IPS DF 19.7 (cell line): ENCODE measurements around the gene CLDN19.

ENCODE experiments used
- DNase-seq: peaks from one replicate; pipeline ENCODE4 v3.0.0-alpha.2; 2013; ENCODE audit warnings: low read depth, low spot score

CLDN19 gene, protein sequence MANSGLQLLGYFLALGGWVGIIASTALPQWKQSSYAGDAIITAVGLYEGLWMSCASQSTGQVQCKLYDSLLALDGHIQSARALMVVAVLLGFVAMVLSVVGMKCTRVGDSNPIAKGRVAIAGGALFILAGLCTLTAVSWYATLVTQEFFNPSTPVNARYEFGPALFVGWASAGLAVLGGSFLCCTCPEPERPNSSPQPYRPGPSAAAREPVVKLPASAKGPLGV

DNA sequence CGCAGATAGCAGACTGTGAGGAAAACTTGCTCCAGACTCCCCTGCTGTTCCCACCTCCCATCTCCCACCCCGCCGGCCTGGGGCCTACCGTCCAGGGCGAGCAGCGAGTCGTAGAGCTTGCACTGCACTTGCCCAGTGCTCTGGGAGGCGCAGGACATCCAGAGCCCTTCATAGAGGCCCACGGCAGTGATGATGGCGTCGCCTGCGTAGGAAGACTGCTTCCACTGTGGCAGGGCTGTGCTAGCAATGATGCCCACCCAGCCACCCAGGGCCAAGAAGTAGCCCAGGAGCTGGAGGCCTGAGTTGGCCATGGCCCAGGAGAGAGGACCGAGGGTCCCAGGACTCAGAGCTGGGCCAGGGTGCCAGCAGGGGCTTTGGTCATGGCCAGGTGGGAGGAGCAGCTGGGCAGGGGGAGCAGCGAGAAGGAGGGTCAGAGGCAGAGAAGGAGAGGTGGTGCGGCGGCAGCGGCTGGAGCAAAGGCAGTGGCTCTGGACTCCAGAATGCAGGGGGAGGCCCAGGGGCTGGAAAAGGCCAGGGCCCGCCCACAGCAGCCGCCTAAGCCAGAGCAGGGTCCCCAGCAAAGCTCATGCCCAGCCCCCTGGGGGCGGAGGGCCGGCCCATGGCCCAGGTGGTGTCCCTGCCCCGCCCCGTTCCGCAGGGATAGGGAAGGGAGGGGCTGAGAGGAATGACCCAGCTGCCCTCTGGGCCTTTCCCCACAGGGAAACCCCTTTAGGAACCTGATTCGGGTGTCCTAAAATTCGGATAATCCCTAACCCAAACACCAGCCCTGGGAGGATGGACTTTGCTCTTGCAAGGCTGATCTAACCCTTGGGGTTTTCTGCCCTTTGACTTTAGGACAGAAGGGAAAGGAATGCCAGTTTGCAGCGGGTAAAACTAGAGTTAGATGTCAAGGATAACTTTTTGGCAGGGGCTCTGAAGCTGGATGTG lies at the start of gene CLDN19:
TSS of gene CLDN19 (minus strand) at position 484 of the 948 bp plus-strand sequence. CDS start at position 311, 173 bp downstream.
- DNase-seq = peak; percentile 67

DNA sequence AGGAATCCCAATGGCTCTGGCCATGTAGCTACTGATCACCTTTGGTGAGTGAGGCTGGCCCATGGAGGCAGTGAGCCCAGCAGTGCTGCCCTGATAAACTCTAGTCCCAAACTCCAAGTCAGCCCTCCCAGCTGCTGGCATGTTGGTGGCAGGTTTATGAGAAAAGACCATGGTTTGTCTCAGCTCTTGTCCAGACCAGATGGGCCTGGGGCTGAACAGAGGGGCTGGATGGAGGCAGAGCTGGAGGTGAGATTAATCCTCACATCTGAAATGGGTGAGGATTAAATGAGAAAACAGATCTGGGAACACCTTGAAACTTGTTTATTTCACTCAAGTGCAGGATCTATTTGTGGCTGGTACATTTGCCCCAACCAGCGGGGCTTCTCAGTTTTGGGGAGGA lies 48.0 kb upstream of the CLDN19 start:
- no peak for DNase-seq

DNA sequence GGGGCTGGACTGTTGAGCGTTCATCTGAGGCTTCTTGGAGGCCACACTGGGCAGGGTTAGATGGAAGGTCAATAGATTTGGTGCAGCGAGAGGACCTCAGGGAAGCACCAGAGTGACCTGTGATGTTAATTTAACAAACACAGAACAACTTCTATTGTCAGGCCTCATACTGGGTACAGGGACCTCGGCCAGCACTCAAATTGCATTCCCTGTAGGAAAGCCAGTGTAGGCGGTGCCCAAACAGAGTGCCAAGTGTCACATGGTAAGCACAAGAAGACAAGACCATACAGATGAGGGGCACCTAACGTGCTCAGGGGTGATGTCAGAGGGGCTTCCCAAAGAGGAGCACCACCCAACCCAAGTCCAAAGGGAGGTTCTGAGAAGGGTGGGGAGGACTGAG lies 46.1 kb upstream of the CLDN19 start:
- no peak for DNase-seq

DNA sequence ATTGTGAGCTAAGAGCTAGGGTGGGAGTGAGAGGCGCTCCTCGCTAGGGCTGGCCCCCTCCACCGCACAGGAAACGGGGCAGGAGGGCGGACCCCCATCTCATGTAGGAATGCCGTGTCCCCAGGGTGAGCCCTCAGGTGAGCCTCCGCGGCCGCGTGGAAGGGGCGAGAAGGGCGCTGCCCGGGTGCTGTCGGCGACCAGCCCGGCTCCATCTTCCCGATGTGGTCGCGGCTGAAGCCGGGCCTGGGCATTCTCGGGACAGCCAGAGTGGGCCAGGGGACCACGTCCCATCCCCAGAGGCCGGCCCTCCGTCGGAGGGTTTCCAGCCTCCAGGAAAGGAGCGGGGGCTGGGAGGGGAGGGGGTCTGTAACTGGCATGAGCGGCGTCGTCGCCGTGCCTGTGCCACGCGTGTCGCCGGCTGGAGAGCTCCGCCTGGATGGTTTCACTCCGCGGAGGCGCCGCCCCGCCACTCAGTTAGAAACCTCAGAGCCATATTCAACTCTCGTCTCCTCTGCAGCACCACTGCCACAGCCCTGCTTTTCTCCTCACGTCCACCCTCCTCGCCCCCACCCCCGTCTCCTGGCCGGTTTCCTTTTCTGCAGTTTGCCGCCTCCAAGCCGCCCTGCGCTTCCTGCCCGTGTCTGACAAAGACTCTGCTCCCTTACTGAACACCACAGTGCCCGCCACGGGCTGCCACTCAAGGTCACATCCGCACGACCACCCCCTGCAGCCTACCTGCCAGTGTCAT lies 45.1 kb upstream of the CLDN19 start, which contains the start of gene TMEM269:
TSS of gene TMEM269 (plus strand) at position 46 of the 748 bp plus-strand sequence. CDS start 4,903 bp downstream, outside the sequence.
- DNase-seq = no peak

DNA sequence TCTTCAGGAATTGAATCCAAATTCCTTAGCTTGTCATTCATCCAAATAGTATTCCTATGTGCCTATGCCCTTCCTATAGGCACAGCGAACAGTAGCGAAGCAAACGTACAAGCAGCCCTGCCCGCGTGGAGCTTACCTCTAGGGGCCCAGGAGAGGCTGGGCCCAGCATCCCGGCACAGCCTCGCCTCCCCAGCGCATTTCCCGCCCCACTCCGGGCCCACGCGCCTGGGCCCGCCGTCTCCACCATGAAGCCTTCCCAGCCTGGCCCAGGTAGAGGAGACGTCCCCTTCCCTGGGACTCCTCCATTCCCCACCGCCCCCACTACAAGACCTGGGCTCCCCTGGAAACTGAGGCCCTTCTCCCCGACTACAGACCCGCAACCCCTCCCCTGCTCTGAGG lies 44.5 kb upstream of the CLDN19 start:
- DNase-seq = no peak

DNA sequence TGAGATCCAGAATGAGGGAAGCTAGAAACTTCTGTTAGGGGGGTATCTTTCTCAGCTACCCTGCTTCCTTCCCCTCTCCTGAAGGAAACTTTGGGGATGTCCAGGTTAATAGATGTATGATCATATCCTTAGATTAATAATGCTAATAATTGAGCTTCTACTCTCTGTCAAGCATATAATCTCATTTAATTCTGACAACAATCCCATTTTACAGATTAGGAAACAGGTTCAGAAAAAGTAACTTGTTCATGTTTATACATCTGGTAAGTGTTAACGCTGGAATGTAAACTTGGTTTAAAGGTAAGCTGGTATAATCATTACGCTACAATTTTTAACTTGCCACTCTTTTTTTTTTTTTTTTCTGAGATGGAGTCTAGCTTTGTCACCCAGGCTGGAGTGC lies 43.1 kb upstream of the CLDN19 start:
- no peak for DNase-seq

DNA sequence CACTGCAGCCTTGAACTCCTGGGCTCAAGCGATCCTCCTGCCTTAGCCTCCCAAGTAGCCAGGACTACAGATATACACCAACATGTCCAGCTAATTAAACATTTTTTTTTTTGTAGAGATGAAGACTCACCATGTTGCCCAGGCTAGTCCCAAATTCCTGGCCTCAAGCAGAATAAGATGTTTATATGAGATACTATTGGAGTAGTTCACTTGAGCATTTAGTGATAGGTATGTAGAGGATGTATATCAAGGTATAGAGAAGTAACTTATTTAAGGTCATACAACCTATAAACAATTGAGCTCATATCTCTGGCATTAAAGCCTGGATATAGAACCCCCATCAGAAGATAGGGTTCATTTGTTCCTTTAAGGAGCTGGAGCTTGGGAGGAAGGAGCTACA lies 40.1 kb upstream of the CLDN19 start:
- no peak for DNase-seq

DNA sequence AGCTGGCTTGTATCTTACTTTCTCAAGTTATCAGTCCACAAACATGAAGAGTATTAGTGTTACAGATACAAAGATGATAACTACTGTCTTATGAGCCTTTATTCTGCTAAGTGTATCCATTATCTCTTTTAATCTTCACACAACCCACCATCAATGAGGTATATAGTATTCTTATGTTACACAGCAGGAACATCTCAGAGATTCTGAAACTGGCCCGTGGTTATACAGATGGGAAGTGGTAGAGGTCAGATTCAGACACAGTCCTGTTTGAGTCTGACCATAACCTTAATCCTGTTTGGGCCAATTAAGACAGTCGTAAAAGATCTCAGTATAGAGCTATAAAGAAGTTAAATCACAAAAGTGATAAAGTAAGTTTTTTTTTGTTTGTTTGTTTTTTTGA lies 39.7 kb upstream of the CLDN19 start:
- no peak for DNase-seq

DNA sequence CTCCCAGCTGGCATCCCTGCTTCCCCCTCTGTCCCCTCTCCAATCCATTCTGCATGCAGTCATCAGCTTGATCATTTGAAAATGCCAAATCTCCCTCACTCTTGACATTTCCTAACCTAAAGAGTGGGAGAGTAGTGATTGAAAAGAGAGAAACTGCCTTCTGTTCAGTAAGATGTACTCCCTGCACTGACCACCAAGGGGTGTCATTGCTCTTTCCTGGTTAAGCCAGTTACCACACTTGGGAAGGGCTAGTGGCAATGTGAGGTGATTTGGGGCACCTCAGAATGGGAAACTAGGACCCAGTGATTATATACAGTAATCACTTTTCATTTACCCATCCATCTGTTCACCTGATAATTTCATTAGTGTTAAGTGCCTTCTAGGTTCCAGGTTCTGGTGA lies 37.8 kb upstream of the CLDN19 start:
- DNase-seq = no peak

DNA sequence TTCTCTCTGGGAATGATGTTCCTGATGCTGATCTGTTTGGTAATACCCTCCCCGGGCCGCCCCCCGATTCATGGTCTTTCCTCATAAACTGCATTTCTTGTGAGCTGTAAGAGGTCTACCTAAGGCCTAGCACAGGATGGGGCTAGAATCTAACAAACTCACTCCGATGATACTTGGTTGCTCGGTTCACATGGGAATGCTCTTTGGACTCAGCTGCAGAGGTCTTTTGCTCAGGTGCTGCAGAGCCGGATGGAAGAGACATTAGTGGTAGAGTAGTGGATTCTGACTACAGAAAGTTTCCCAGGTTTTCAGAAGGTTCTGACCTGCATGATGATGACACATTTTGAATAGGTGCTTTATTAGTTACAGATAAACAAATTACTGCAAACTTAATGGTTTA lies 36.5 kb upstream of the CLDN19 start:
- DNase-seq = no peak

DNA sequence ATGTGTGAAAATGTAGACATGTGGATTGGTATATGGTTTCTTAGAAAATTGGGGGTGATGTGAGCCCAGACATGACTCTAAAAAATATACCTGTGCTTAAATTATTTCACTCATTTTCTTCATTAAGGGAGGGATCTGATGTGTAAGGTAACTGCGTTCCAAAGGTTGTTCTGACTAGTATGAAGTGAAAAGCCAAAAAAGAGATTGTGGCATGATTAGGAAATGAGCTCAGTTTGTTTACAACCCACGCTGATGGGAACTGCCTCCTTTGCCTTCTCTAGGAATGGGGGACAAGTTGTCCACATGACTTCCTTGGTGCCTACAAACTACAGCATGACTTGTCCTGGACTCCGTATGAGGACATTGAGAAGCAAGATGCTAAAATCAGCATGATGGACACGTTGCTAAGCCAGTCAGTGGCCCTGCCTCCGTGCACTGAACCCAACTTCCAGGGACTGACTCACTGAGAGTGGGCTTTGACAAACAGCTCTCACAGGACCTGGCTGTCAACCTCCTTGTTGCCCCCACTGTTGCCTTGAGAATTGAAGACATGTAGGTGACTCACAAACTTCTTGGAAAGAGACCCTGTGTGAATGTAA lies 35.0 kb upstream of the CLDN19 start:
- DNase-seq = no peak

DNA sequence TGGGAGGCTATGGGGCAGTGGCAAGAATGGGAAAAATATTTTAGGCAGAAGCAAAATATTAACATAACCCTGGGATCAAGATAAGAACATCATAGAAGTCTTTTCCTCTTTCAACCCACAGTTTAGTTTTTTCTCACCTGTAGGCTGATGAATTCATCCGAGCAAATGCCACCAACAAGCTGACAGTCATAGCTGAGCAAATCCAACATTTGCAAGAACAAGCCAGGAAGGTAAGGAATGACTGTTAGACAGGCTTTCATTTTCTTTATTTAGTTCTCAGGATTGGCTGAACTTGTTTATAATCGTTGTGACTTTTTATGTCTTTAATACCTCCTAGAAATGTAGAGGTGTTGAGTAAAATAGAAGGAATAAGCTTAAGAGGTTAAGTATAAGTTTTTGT lies 33.4 kb upstream of the CLDN19 start:
- DNase-seq = no peak

DNA sequence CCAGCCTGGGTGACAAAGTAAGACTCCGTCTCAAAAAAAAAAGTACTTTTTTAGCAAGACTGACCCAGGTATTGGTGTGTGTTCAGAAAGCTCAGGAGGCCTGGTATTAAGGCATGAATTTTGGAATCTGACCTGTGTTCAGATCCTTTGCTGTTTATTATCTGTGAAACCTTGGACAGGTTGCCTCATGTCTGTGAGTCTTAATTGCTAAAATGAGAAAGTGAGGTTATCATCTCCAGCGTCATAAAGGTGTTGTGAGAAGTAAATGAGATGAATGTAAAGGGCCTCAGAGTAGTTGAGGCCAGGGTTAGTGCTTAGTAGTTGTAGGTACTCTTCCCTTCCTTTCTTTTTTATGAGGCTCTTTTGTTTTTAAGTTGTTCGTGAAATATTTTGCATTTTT lies 29.8 kb upstream of the CLDN19 start:
- DNase-seq = no peak

DNA sequence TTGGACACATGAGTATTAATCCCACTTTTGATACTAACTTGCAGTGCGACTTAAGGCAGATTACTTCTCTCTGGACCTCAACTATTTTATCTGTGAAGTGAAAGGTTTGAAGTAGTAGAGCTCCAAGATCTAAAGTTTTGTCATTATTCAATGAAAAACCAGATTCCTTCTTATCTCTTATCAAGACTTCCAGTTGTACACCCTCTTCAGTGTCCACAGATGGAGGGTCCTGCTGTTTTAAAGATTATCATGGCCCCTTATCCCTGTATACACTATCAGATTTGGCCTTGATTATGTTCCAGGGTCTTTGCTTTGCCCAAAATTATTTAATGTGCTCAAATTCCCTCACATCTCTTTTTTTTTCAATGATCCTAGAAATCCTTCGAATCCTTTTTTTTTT lies 28.1 kb upstream of the CLDN19 start:
- no peak for DNase-seq

DNA sequence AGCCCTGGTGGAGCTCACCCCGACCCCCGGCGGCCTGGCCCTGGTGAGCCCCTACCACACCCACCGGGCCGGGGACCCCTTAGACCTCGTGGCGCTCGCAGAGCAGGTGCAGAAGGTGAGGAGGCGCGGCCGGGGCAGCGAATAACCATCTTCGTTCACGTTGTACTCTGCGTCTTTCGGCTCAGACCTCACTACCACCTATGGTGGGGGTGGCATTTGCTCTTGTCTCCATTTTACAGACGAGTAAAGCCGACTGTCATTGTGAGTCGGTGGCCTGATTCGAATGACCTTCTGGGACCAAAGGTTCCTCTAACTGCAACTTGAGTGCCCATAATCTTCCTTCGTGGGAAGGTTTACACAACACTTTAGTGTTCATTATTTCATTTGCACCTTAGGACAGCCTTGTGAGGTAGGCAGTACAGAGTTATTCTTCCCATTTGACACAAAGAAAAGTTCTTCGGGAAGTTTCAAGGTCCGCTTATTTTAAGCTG lies 27.5 kb upstream of the CLDN19 start:
- no peak for DNase-seq

DNA sequence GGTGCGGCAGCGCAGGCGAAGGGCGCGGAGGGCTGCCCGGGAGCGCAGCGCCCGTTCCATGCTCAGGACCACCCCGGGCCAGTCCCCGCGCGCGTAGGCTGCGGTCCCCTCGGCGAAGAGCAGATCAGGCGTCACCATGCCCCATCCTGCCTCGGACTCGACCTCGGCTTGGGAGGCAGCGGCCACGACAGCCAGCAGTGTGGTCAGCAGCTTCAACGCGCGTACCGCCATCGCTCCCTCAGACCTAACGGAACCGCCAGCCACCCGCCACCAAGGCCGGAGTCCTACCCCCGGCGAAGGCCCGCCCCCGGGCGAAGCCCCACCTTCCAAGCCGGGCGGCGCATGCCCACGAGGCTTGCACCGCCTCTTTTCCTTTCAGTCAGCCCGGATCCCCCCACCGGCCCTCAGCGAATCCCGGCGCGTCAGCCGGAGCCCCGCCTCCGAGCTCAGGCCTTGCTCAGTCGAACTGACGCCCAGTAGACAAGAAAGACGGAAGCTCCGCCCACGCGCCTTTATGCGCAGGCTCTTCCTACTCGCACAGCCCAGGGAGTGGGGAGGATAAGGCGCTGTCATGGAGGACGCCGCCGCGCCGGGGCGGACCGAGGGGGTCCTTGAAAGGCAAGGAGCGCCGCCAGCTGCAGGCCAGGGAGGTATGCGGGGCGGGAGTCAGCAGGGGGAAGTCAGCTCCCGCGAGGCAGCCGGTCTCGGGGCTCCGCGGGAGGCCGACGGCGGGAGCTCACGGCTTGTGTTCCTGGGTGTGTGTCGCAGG lies 26.9 kb upstream of the CLDN19 start, which contains the start of the genes C1orf50 and P3H1:
TSS of gene C1orf50 (plus strand) at position 509 of the 769 bp plus-strand sequence. CDS start at position 572, 63 bp downstream.
TSS of gene P3H1 (minus strand) at position 288 of the 769 bp plus-strand sequence. CDS start at position 231, 57 bp downstream.
- DNase-seq = peak; percentile 96

DNA sequence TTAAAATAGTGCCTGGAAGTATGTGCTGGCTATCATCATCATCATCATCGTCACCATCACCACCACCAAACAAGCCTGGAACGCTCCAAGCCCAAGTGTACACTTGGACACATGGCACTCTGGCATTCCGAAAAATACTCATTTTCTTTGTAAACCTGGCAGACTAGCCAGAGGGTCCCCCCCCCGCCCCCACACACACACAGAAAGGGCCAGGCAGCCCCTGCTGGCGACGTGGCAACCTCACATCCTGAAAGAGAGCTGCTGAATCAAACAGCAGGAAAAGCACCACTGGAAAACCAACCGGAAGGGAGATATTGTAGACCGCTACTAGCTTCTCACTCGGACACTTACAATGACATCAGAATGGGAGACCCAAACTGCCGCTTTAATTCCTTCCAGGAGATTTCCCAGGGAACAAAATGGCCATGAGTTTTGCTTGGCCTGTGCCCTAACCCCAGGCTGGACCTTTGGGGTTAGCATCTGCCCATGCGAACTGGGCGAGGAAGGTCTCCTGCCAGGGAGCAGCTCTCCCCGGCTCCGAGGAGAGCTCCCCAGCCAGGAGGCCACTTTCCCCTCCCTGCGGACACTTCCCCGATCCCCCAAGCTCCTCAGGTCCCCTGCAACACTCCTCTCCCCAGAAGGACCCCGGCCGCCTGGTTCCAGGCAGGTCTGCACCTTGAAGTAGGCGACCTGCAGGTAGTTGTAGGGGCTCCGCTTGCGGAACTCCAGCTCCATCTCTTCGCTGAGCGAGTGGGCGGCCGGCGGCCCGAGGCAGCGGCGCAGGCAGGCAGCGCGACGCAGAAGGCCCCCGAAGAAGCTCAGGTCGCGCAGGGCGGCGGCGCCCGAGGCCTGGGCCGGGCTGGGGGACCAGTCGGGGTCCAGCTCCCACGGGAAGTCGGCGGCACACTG lies 26.1 kb upstream of the CLDN19 start:
- DNase-seq = peak; percentile 48

DNA sequence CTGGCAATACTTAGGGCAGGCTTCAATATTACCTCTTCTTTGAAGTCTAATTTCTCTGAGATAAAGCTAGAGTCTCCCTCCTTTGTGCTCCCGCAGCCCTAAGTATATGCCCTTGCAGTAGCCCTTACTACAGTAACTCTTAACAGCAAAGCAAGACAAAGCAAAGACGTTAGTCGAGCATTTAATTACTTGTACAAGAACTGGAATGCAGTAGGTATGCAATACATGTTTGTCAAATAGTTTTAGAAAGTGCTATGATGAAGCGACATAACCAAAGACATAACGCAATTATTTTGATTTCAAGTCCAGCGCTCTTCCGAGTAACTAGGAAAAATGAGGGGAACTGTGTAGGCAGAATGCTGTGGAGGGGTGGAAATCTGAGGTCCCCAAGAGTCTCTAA lies 25.2 kb upstream of the CLDN19 start:
- DNase-seq = no peak

DNA sequence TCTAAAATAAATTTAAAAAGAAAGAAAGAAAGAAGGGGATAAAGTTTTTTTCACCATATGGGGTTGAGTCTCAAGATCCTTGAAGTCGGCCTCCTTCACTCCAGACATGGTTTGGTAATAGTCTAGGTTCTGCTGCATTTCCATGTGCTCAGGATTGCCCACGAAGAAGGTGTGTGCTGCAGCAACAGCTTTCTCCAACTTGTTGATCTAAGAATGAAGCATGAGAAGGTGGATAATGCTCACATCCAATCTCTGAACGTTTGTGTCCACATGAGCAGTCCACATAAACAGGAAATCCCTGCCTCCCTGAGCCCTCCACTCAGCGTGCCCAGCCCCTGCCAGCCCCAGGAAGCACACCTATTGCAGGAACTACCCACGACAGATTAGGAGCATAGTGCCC lies 22.2 kb upstream of the CLDN19 start:
- DNase-seq = no peak
